ENCODE results near the gene ZNF385B.

ZNF385B gene

DNA sequence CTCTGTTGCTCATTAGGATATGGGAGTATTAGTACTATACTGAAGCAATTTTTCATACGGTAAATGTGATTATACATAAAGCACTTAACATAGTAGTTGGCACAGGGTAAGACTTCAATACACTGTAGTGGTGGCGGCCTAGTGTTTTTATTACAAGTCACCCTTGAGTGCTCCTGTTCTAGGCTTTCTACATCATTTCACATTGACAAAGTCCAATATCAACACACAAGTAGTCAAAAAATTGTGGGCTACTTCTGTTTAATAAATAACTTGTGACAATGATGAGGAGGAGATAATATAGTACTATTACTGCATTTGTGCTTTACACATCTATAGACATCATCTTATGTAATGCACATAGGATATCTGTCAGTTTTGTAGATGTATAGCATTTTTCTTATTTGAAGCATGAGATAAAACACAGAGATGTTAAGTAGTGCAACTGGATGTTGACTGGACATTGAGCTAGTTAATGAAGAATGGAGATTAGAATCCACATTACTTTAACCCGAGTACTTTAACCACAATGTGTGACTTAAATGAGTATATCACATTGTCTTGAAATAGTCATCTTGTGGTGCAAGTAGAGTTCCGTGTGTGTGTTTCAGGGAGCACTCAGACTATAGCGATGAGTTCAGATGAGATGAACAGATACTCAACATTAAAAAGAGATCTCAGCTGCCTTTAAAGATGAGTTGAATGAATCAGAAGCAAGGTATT, 134.8 kb downstream of the ZNF385B start:
- H3K79me2 ChIP-seq (ENCODE audit: insufficient read depth, low read length): no peaks in the 10 kb centered on the region

DNA sequence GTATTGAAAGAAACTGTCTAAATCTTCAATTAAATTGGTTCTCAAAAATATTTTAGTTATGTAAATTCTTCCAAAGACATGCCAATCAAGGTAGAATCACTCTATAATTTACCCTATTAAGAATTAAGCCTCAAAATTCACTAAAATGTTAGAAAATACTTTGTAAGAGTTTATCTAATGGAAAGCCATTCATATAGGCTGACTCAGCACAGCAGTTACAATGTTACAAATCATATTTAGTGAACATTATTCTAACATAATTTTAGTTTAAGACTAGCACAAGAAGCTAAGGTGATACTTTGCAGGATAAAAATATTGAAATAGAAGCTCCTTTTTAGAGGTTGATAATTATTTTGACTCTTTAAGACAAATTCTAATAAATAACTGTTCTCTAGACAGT, 137.0 kb downstream of the ZNF385B start:
- H3K9ac ChIP-seq (ENCODE audit: low read length): no peak overlapping the region
- no peaks in the 10 kb centered on the region for H3K36me3 ChIP-seq (ENCODE audit: low read length)
- no peaks in the 10 kb centered on the region for H3K9me3 ChIP-seq (ENCODE audit: insufficient read depth, low read length)
- TF ChIP-seq, protein P1, sequence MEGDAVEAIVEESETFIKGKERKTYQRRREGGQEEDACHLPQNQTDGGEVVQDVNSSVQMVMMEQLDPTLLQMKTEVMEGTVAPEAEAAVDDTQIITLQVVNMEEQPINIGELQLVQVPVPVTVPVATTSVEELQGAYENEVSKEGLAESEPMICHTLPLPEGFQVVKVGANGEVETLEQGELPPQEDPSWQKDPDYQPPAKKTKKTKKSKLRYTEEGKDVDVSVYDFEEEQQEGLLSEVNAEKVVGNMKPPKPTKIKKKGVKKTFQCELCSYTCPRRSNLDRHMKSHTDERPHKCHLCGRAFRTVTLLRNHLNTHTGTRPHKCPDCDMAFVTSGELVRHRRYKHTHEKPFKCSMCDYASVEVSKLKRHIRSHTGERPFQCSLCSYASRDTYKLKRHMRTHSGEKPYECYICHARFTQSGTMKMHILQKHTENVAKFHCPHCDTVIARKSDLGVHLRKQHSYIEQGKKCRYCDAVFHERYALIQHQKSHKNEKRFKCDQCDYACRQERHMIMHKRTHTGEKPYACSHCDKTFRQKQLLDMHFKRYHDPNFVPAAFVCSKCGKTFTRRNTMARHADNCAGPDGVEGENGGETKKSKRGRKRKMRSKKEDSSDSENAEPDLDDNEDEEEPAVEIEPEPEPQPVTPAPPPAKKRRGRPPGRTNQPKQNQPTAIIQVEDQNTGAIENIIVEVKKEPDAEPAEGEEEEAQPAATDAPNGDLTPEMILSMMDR (IDR thresholded peaks at IDR 0.05; ENCODE audit: insufficient read depth, low read length, poor library complexity, severe bottlenecking): no peak
- TF ChIP-seq EZH2phosphoT487 (conservative IDR thresholded peaks at IDR 0.05; ENCODE audit: low read length): no peak
- no peak overlapping the region for H3K4me3 ChIP-seq (ENCODE audit: insufficient read depth, low read length, poor library complexity, severe bottlenecking)
- H4K20me1 ChIP-seq (ENCODE audit: low read depth, low read length): 0 out of 2 replicates have a peak, but pooled peaks cover 3% of the 10 kb centered on the region
- no peak overlapping the region for H3K4me2 ChIP-seq (ENCODE audit: low read depth, low read length, poor library complexity, severe bottlenecking)
- no peaks in the 10 kb centered on the region for H3K27me3 ChIP-seq (ENCODE audit: low read length)
- no peaks in the 10 kb centered on the region for H3K79me2 ChIP-seq (ENCODE audit: insufficient read depth, low read length)
- no peak overlapping the region for H3K27ac ChIP-seq (ENCODE audit: low read depth, low read length)
- no peaks in the 10 kb centered on the region for H3K9me2 ChIP-seq (replicated peaks; ENCODE audit: insufficient read depth, low read length)
- no peaks in the 10 kb centered on the region for H3F3A ChIP-seq (ENCODE audit: insufficient read depth)
- no peak overlapping the region for H2AFZ ChIP-seq (ENCODE audit: low read depth, low read length, severe bottlenecking)

More for the DNA sequence above, 134.8 kb downstream of the ZNF385B start:
- Histone ChIP-seq H3K36me3 (ENCODE audit: low read length) (peaks cover 7% of the 10 kb centered on the region; the same call in 1 of the 2 replicates), H3K27ac (ENCODE audit: low read depth, low read length) (no peak overlapping the region), H2AFZ (ENCODE audit: low read depth, low read length, severe bottlenecking) (no peak overlapping the region), H3K9ac (ENCODE audit: low read length) (no peak overlapping the region), H3K9me2 (replicated peaks; ENCODE audit: insufficient read depth, low read length) (no peaks in the 10 kb centered on the region), H3K4me2 (ENCODE audit: low read depth, low read length, poor library complexity, severe bottlenecking) (no peak overlapping the region), H3K9me3 (ENCODE audit: insufficient read depth, low read length) (no peaks in the 10 kb centered on the region), H4K20me1 (ENCODE audit: low read depth, low read length) (0 out of 2 replicates have a peak, but pooled peaks cover 3% of the 10 kb centered on the region), H3F3A (ENCODE audit: insufficient read depth) (no peaks in the 10 kb centered on the region), H3K27me3 (ENCODE audit: low read length) (no peaks in the 10 kb centered on the region), H3K4me3 (ENCODE audit: insufficient read depth, low read length, poor library complexity, severe bottlenecking) (no peak overlapping the region)
- TF ChIP-seq, protein P1 (IDR thresholded peaks at IDR 0.05; ENCODE audit: insufficient read depth, low read length, poor library complexity, severe bottlenecking): no peak
- no peak for TF ChIP-seq EZH2phosphoT487 (conservative IDR thresholded peaks at IDR 0.05; ENCODE audit: low read length)

DNA sequence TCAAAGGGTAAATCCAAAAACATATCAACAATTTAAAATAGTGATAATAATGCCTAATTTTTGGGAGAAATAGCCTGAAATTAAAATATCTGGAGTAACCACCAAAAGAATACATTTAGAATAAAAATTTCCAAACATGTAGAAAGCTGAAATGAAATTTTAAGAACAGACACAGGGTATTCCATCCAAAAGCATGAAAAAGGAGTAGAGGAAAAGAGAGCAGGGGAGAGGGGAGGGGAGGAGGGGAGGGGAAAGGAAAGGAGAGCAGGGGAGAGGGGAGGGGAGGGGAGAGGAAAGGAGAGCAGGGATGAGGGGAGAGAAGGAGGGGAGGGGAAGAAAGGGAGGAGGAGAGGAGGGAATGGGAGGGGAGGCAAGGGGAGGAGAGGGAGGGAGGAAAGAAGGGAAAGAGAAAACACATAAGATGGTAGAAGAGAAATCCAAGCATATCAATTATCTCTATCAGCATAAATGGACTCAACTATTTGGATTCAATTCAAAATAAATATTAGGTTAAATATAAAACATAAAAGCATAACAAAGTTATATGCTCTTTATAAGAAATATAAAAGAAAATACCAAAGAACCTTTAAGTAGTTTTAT, 141.1 kb downstream of the ZNF385B start:
- Histone ChIP-seq H3K9ac (ENCODE audit: low read length) (no peak overlapping the region), H3K4me2 (ENCODE audit: low read depth, low read length, poor library complexity, severe bottlenecking) (no peak overlapping the region), H3K27ac (ENCODE audit: low read depth, low read length) (no peak overlapping the region), H4K20me1 (ENCODE audit: low read depth, low read length) (no peaks in the 10 kb centered on the region), H3K9me2 (replicated peaks; ENCODE audit: insufficient read depth, low read length) (no peaks in the 10 kb centered on the region), H2AFZ (ENCODE audit: low read depth, low read length, severe bottlenecking) (no peak overlapping the region), H3K4me3 (ENCODE audit: insufficient read depth, low read length, poor library complexity, severe bottlenecking) (no peak overlapping the region), H3K79me2 (ENCODE audit: insufficient read depth, low read length) (no peaks in the 10 kb centered on the region), H3K36me3 (ENCODE audit: low read length) (no peaks in the 10 kb centered on the region), H3K27me3 (ENCODE audit: low read length) (no peaks in the 10 kb centered on the region), H3F3A (ENCODE audit: insufficient read depth) (no peaks in the 10 kb centered on the region), H3K9me3 (ENCODE audit: insufficient read depth, low read length) (no peaks in the 10 kb centered on the region)
- TF ChIP-seq, protein P1 (IDR thresholded peaks at IDR 0.05; ENCODE audit: insufficient read depth, low read length, poor library complexity, severe bottlenecking): no peak
- no peak for TF ChIP-seq EZH2phosphoT487 (conservative IDR thresholded peaks at IDR 0.05; ENCODE audit: low read length)
